ENCODE results near the gene SAFB2.

SAFB2 gene

DNA sequence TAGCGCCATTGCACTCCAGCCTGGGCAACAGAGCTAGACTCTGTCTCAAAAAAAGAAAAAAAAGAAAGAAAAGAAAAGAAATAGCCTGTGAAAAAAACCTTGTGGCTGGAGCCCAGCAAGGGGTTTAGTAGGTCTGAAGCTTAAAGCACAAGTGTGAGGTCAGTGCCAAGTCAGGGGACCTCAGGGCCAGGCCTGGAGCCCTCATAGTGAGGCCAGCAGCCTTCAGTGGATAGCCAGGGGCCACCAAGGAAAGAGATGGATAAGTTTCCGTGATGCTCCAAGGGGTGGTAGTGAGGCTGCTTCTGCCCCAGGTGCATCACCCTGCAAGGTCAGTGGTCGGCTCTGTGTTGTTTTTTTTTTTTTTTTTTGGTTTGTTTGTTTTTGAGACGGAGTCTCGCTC is 67.7 kb downstream of the SAFB2 start:
- TF ChIP-seq CTCF (conservative IDR thresholded peaks at IDR 0.05), result no peak

GRCh38 chr19:5553892-5554291 is 68.7 kb downstream of the SAFB2 start:
- TF ChIP-seq CTCF (conservative IDR thresholded peaks at IDR 0.05), result no peak
- H3K27ac ChIP-seq, result no peak overlapping the region

More for the DNA sequence above, 67.7 kb downstream of the SAFB2 start:
- no peak overlapping the region for H3K27ac ChIP-seq

- peak; percentile 80 for TF ChIP-seq CTCF (conservative IDR thresholded peaks at IDR 0.05)
- no peak overlapping the region for H3K27ac ChIP-seq
Measured at GRCh38 chr19:5547881-5548280, 74.7 kb downstream of the SAFB2 start.

GRCh38 chr19:5545984-5546383 is 76.6 kb downstream of the SAFB2 start:
- no peak for TF ChIP-seq CTCF (conservative IDR thresholded peaks at IDR 0.05)
- no peak overlapping the region for H3K27ac ChIP-seq

DNA sequence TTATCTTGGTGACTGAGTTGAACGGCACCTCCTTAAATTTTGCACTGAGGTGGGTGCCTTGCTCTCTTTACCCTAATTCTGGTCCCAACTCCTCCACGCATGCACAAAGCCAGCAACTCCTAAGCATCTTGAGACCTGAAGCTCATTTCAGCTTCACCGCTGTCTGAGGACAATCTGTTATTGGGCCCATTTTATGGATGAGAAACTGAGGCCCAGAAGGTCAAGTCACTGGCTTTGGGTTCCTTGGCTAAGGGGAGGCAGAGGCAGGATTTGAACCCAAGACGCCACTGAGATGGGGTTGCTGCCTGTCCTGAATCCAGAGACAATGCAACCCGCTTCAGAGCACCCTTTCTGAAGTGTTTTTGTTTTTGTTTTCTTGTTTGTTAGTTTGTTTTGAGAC is 77.5 kb downstream of the SAFB2 start:
- no peak for TF ChIP-seq CTCF (conservative IDR thresholded peaks at IDR 0.05)
- no peak overlapping the region for H3K27ac ChIP-seq

DNA sequence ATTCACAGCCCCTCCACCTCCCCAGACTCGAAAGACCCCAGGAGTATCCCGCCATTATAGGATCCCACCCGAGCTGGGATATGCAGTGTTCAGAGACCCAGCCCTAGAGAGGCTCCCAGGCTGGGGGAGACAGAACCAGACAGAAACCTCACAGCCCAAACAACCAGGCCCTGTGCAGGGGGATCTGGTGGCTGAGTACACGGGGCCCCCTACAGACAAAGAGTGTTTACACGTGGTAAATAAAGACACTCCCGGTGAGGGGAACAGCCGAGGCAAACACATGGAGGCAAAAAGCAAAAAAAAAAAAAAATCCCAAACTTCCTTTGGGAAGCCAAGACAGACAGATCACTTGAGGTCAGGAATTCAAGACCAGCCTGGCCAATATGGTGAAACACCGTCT is 79.9 kb downstream of the SAFB2 start:
- TF ChIP-seq CTCF (conservative IDR thresholded peaks at IDR 0.05), result no peak

GRCh38 chr19:5541456-5541855 is 81.1 kb downstream of the SAFB2 start:
- no peak overlapping the region for H3K27ac ChIP-seq
- TF ChIP-seq CTCF (conservative IDR thresholded peaks at IDR 0.05), result no peak

More for the DNA sequence above, 79.9 kb downstream of the SAFB2 start:
- no peak overlapping the region for H3K27ac ChIP-seq

DNA sequence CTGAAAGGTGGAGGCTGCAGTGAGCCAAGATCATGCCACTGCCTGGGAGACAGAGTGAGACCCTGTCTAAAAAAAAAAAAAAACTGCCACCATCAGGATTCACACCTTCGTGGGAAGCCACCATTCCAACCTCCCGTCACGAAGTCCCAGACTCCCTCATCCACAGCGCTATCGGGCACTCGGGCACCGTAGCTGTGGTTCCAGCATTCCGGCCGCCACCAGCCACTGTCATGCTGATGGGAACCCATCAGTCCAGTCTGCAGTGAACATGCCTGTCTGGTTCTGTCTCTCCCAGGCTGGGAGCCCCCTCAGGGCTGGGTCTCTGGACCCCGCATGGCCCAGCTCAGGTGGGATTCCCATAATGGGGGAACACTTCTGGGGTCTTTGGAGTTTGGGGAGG is 82.4 kb downstream of the SAFB2 start:
- no peak overlapping the region for H3K27ac ChIP-seq
- no peak for TF ChIP-seq CTCF (conservative IDR thresholded peaks at IDR 0.05)
